ENCODE data around the gene SLC8A2. TPM values are rescaled to one million over a fixed set of nuclear protein-coding genes. Genes with fewer than 3 reads are reported as not detected.

The SLC8A2 gene
- total and polyA plus RNA-seq, 2 experiments from 2014 or later: 0.86 to 10.0 TPM

DNA sequence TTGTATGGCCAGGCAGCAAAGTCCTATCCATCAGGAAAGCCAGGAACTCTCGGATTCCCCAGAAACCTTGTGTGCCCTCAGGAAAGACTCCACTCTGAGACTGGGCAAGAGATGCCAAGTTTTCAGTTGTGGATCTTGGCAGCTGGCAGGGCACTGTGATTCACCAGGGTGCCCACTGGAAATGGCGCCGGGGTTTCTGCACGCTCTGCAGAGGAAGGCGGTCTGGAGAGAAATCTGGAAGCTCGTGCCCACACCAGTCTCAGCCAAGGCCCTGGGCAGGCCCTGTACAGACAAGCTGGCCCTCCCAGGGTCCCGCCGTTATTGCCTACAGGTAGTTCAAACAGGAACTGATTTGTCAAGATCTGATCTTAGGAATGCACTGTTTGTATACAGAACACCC is 38.3 kb upstream of the SLC8A2 start (continued):
- TF ChIP-seq, protein P1, sequence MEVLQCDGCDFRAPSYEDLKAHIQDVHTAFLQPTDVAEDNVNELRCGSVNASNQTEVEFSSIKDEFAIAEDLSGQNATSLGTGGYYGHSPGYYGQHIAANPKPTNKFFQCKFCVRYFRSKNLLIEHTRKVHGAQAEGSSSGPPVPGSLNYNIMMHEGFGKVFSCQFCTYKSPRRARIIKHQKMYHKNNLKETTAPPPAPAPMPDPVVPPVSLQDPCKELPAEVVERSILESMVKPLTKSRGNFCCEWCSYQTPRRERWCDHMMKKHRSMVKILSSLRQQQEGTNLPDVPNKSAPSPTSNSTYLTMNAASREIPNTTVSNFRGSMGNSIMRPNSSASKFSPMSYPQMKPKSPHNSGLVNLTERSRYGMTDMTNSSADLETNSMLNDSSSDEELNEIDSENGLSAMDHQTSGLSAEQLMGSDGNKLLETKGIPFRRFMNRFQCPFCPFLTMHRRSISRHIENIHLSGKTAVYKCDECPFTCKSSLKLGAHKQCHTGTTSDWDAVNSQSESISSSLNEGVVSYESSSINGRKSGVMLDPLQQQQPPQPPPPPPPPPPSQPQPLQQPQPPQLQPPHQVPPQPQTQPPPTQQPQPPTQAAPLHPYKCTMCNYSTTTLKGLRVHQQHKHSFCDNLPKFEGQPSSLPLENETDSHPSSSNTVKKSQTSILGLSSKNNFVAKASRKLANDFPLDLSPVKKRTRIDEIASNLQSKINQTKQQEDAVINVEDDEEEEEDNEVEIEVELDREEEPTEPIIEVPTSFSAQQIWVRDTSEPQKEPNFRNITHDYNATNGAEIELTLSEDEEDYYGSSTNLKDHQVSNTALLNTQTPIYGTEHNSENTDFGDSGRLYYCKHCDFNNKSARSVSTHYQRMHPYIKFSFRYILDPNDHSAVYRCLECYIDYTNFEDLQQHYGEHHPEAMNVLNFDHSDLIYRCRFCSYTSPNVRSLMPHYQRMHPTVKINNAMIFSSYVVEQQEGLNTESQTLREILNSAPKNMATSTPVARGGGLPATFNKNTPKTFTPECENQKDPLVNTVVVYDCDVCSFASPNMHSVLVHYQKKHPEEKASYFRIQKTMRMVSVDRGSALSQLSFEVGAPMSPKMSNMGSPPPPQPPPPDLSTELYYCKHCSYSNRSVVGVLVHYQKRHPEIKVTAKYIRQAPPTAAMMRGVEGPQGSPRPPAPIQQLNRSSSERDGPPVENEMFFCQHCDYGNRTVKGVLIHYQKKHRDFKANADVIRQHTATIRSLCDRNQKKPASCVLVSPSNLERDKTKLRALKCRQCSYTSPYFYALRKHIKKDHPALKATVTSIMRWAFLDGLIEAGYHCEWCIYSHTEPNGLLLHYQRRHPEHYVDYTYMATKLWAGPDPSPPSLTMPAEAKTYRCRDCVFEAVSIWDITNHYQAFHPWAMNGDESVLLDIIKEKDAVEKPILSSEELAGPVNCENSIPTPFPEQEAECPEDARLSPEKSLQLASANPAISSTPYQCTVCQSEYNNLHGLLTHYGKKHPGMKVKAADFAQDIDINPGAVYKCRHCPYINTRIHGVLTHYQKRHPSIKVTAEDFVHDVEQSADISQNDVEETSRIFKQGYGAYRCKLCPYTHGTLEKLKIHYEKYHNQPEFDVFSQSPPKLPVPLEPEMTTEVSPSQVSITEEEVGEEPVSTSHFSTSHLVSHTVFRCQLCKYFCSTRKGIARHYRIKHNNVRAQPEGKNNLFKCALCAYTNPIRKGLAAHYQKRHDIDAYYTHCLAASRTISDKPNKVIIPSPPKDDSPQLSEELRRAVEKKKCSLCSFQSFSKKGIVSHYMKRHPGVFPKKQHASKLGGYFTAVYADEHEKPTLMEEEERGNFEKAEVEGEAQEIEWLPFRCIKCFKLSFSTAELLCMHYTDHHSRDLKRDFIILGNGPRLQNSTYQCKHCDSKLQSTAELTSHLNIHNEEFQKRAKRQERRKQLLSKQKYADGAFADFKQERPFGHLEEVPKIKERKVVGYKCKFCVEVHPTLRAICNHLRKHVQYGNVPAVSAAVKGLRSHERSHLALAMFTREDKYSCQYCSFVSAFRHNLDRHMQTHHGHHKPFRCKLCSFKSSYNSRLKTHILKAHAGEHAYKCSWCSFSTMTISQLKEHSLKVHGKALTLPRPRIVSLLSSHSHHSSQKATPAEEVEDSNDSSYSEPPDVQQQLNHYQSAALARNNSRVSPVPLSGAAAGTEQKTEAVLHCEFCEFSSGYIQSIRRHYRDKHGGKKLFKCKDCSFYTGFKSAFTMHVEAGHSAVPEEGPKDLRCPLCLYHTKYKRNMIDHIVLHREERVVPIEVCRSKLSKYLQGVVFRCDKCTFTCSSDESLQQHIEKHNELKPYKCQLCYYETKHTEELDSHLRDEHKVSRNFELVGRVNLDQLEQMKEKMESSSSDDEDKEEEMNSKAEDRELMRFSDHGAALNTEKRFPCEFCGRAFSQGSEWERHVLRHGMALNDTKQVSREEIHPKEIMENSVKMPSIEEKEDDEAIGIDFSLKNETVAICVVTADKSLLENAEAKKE (CRISPR knock-in tag; IDR thresholded peaks at IDR 0.05): no peak
- TF ChIP-seq CREB1 (CRISPR knock-in tag; IDR thresholded peaks at IDR 0.05; ENCODE audit: low read depth): no peak

DNA sequence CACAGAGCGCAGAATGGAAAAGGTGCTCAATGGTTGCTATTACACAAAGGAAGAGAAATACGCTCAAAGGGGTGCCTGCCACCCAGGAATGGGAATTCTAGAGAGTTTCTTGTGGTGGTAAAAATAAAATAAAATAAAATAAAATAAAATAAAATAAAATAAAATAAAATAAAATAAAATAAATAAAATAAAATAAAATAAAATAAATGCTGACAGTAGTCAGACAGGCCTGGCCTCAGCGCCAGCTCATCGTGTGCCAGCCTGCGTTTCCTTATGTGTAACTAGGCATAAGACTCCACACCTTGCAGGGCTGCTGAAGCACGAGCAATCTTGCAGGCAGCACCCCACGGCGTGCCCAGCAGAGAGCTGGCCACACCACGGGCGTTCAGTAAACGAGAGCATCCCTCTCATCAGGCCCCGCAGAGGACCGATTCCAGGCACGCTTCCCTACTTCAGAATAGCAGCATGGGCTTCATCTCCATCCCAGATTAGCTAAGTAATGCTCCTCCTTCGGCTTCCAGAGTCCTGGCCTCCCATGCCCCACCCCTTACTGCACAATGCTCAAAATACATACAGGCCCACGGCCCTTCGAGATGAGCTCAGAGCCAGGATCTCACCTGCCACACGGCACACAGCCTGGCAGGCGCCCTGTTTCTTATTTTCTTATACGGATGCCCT is 37.6 kb upstream of the SLC8A2 start:
- H3K4me1 Mint-ChIP-seq: peaks cover 16% of the 10 kb centered on the region
- Histone ChIP-seq H3K4me1 (ENCODE audit: insufficient read depth) (no peaks in the 10 kb centered on the region; the same call in 1 of the 2 replicates), H3K4me2 (no peak overlapping the region), H2AFZ (no peak overlapping the region), H3K4me3 (no peak overlapping the region), H3F3A (replicated peaks; ENCODE audit: low read depth) (no peaks in the 10 kb centered on the region), H3K36me3 (ENCODE audit: insufficient read depth) (no peaks in the 10 kb centered on the region), H3K79me2 (replicated peaks; ENCODE audit: insufficient read depth) (peaks cover 76% of the 10 kb centered on the region), H3K9me2 (ENCODE audit: insufficient read depth) (no peaks in the 10 kb centered on the region), H4K20me1 (replicated peaks; ENCODE audit: insufficient read depth) (peaks cover 12% of the 10 kb centered on the region), H3K27ac (ENCODE audit: low read depth) (no peak overlapping the region), H3K27me3 (ENCODE audit: insufficient read depth) (no peaks in the 10 kb centered on the region)
- no peaks in the 10 kb centered on the region; the same call in 2 of the 3 replicates for H3K9me3 Mint-ChIP-seq
- ATAC-seq (no peak), DNase-seq (ENCODE audit: low spot score) (no peak)
- TF ChIP-seq ZNF331 (CRISPR knock-in tag; IDR thresholded peaks at IDR 0.05; ENCODE audit: low read depth) (no peak), STAT1 (IDR thresholded peaks at IDR 0.05; ENCODE audit: unreplicated experiment) (no peak), EZH2 (IDR thresholded peaks at IDR 0.05; ENCODE audit: low read depth, unreplicated experiment) (no peak), POLR2AphosphoS5 (IDR thresholded peaks at IDR 0.05; ENCODE audit: low read depth) (no peak), NANOG (IDR thresholded peaks at IDR 0.05; ENCODE audit: borderline replicate concordance) (no peak), ZNF114 (CRISPR knock-in tag; IDR thresholded peaks at IDR 0.05) (no peak), JUNB (IDR thresholded peaks at IDR 0.05; ENCODE audit: unreplicated experiment) (no peak), EZH2phosphoT487 (IDR thresholded peaks at IDR 0.05; ENCODE audit: unreplicated experiment) (no peak)
- TF ChIP-seq, protein P1 (CRISPR knock-in tag; IDR thresholded peaks at IDR 0.05): no peak
- H3K27ac Mint-ChIP-seq: 0 out of 2 replicates have a peak overlapping the region, but pooled peaks have one; percentile 30
- H3K36me3 Mint-ChIP-seq (ENCODE audit: low read depth): no peaks in the 10 kb centered on the region
- no peak overlapping the region; the same call in 2 of the 3 replicates for H3K4me3 Mint-ChIP-seq
- peaks cover 17% of the 10 kb centered on the region for H3K27me3 Mint-ChIP-seq (ENCODE audit: insufficient read depth, low read depth, poor library complexity)
